Kidney (tissue), 14 donors: ENCODE results near the gene PNPLA1. TPM values are rescaled to one million over a fixed set of nuclear protein-coding genes. Genes with fewer than 3 reads are reported as not detected.

ENCODE experiments used
- DNase-seq, 5 donors: peaks; one replicate each; pipeline ENCODE4 v3.0.0-alpha.2; 2013 to 2020
- FAIRE-seq: peaks from 2 replicates; lab custom pipeline; 2012; peaks lifted over from hg19 to GRCh38; lab: Jason Lieb, UNC
- H3K27ac ChIP-seq, 2 donors: one replicate each; pipeline ENCODE4 v1.7.0; 2013; ENCODE audit warnings: low read depth in 2 of 2, low read length in 2 of 2, inconsistent platforms in 1 of 2
- H3K27me3 ChIP-seq: one replicate; pipeline ENCODE4 v1.7.1; 2013; ENCODE audit warnings: low read length, inconsistent platforms; ENCODE audit not compliant: control insufficient read depth, insufficient read depth
- H3K36me3 ChIP-seq, 3 donors: one replicate each; pipeline versions ENCODE4 v1.7.0 to v1.7.1; 2013; ENCODE audit warnings: low read length in 3 of 3, control low read depth in 1 of 3, inconsistent platforms in 1 of 3; ENCODE audit not compliant: insufficient read depth in 3 of 3, control insufficient read depth in 2 of 3
- H3K4me1 ChIP-seq, 3 donors: one replicate each; pipeline versions ENCODE4 v1.7.0 to v1.7.1; 2013; ENCODE audit warnings: low read length in 3 of 3, inconsistent platforms in 1 of 3, low read depth in 1 of 3; ENCODE audit not compliant: control insufficient read depth in 2 of 3, insufficient read depth in 2 of 3
- H3K4me3 ChIP-seq, 3 donors: one replicate each; pipeline versions ENCODE4 v1.7.0 to v1.8.1; 2013; ENCODE audit warnings: low read length in 3 of 3, control low read depth in 1 of 3, inconsistent platforms in 1 of 3
- H3K9ac ChIP-seq, 3 donors: one replicate each; pipeline versions ENCODE4 v1.7.0 to v1.7.1; 2013; ENCODE audit warnings: low read length in 3 of 3, control low read depth in 1 of 3, inconsistent platforms in 1 of 3
- H3K9me3 ChIP-seq, 3 donors: one replicate each; pipeline versions ENCODE4 v1.7.0 to v1.7.1; 2013; ENCODE audit warnings: low read length in 3 of 3, control low read depth in 1 of 3, inconsistent platforms in 1 of 3; ENCODE audit not compliant: control insufficient read depth in 2 of 3, insufficient read depth in 1 of 3
- CTCF ChIP-seq: IDR thresholded peaks from 3 replicates; pipeline ENCODE4 v1.5.1; 2012; ENCODE audit warnings: mild to moderate bottlenecking, moderate library complexity, borderline replicate concordance; ENCODE audit not compliant: insufficient read depth; ENCODE audit errors: extremely low read depth
- intact Hi-C: fragments of 100-400 bp; cut with DNase I; formaldehyde crosslinking; loops from one replicate; pipeline ENCODE4 v1.11.1; 2022
- polyA plus RNA-seq: library from polyadenylated mRNA; stranded (reverse); fragments of 350-450 nt; fragmentation: Illumina TruSeq; extraction: RNeasy Lipid Tissue Mini Kit (QIAGEN cat#74804); gene quantifications from one replicate; pipeline ENCODE4 v1.2.3, GENCODE V29; 2014; ENCODE audit warnings: low read depth, low replicate concordance; ENCODE audit not compliant: insufficient read depth
- total RNA-seq: library from RNA; stranded (reverse); fragmentation: NEBNext Ultra II Directional; extraction: Animal tissue kit (Norgen Biotek cat#: 25700); gene quantifications from one replicate; pipeline ENCODE4 v1.2.1, GENCODE V29; 2021
- donor health status: control.
- donor health status: control.
- donor health status: control.
- donor health status: control.
- donor health status: control.
- donor health status: DM: yes; HTN: yes; CAD: no.
- donor health status: Normal renal cell carcinoma (clear cell type).

PNPLA1 gene
- total and polyA plus RNA-seq, 2 donors from 2014 or later, result 0.19 to 1.2 TPM

- H3K27ac ChIP-seq, result peak overlapping the region; percentile 49 to 74
- no peak overlapping the region for H3K9ac ChIP-seq
- TF ChIP-seq CTCF, result no peak
- no peak for DNase-seq
- H3K27me3 ChIP-seq, result no peaks in the 10 kb centered on the region
- peaks cover 0 to 2% (median 0%) of the 10 kb centered on the region in 3 donors for H3K4me1 ChIP-seq
- no peak for FAIRE-seq
- no peak overlapping the region for H3K4me3 ChIP-seq
- peaks cover 0 to 4% (median 0%) of the 10 kb centered on the region in 3 donors for H3K9me3 ChIP-seq
- intact Hi-C loops, result no loop called here
- H3K36me3 ChIP-seq, result no peaks in the 10 kb centered on the region
Measured at GRCh38 chr6:36350082-36350481, 80.2 kb downstream of the PNPLA1 start.

GRCh38 chr6:36350681-36351571 is 81.1 kb downstream of the PNPLA1 start:
- Histone ChIP-seq H3K36me3 (no peaks in the 10 kb centered on the region), H3K27ac (peak overlapping the region; percentile 49 to 74), H3K9me3 (peaks cover 0 to 4% (median 0%) of the 10 kb centered on the region in 3 donors), H3K9ac (no peak overlapping the region), H3K4me3 (no peak overlapping the region), H3K4me1 (peaks cover 0 to 2% (median 0%) of the 10 kb centered on the region in 3 donors), H3K27me3 (no peaks in the 10 kb centered on the region)
- DNase-seq, result peak in 1 of 5 donors; percentile 86
- intact Hi-C loops, result no loop called here
- TF ChIP-seq CTCF, result no peak
- no peak for FAIRE-seq

- FAIRE-seq (no peak), DNase-seq (no peak)
- H3K36me3 ChIP-seq, result no peaks in the 10 kb centered on the region
- peaks cover 0 to 4% (median 0%) of the 10 kb centered on the region in 3 donors for H3K9me3 ChIP-seq
- intact Hi-C loops, result no loop called here
- no peak for TF ChIP-seq CTCF
- peaks cover 0 to 2% (median 0%) of the 10 kb centered on the region in 3 donors for H3K4me1 ChIP-seq
- no peak overlapping the region for H3K27ac ChIP-seq
- no peak overlapping the region for H3K9ac ChIP-seq
- H3K27me3 ChIP-seq, result no peaks in the 10 kb centered on the region
- no peak overlapping the region for H3K4me3 ChIP-seq
Measured at GRCh38 chr6:36352477-36353157, 82.8 kb downstream of the PNPLA1 start.
